GM04503 (cell line): ENCODE measurements around the gene PPP2R5E.
"Not testable (repeated sequence)": the region's sequence is repeated elsewhere in the genome, so short reads cannot be mapped to it uniquely, and the experiment has no call there.

Experiments
- DNase-seq: peaks from one replicate; pipeline ENCODE4 v3.0.0-alpha.2; 2012; ENCODE audit warnings: low read depth

PPP2R5E gene

GRCh38 chr14:63543000-63543825 lies at the start of gene PPP2R5E:
PPP2R5E (minus strand) TSS chr14:63543377; CDS start chr14:63539685, 3,692 bp downstream.
- DNase-seq, result peak; percentile 94

GRCh38 chr14:63583046-63583445 lies 39.9 kb upstream of the PPP2R5E start:
- DNase-seq, result not testable (repeated sequence)

- DNase-seq, result no peak
Measured at GRCh38 chr14:63581491-63581890, 38.3 kb upstream of the PPP2R5E start.

- DNase-seq, result no peak
Measured at GRCh38 chr14:63578300-63578699, 35.1 kb upstream of the PPP2R5E start.

GRCh38 chr14:63573581-63573980 lies 30.4 kb upstream of the PPP2R5E start:
- no peak for DNase-seq

- DNase-seq, result no peak
Measured at GRCh38 chr14:63565448-63565847, 22.3 kb upstream of the PPP2R5E start.

GRCh38 chr14:63564318-63564717 lies 21.1 kb upstream of the PPP2R5E start:
- DNase-seq, result no peak

GRCh38 chr14:63563370-63564026 lies 20.3 kb upstream of the PPP2R5E start:
- no peak for DNase-seq

- DNase-seq, result no peak
Measured at GRCh38 chr14:63562405-63562804, 19.2 kb upstream of the PPP2R5E start.

- no peak for DNase-seq
Measured at GRCh38 chr14:63555572-63555971, 12.4 kb upstream of the PPP2R5E start.

GRCh38 chr14:63551332-63551731 lies 8.2 kb upstream of the PPP2R5E start:
- DNase-seq, result no peak

- DNase-seq, result no peak
Measured at GRCh38 chr14:63547798-63548335, 4.7 kb upstream of the PPP2R5E start.

GRCh38 chr14:63545431-63545830 lies 2.3 kb upstream of the PPP2R5E start:
- DNase-seq, result no peak

- no peak for DNase-seq
Measured at GRCh38 chr14:63544591-63545299, 1.6 kb upstream of the PPP2R5E start.

GRCh38 chr14:63543826-63544406 lies 739 bp upstream of the PPP2R5E start:
- no peak for DNase-seq

GRCh38 chr14:63542231-63542999 lies 762 bp downstream of the PPP2R5E start:
- no peak for DNase-seq

GRCh38 chr14:63535918-63536317 lies 7.3 kb downstream of the PPP2R5E start:
- no peak for DNase-seq

GRCh38 chr14:63533474-63533873 lies 9.7 kb downstream of the PPP2R5E start:
- DNase-seq, result no peak

- DNase-seq, result no peak
Measured at GRCh38 chr14:63524537-63525155, 18.5 kb downstream of the PPP2R5E start.

- DNase-seq, result no peak
Measured at GRCh38 chr14:63523735-63524426, 19.3 kb downstream of the PPP2R5E start.
